Immature natural killer cell (primary cell): ENCODE results near the gene ANK3. TPM values are rescaled to one million over a fixed set of nuclear protein-coding genes. Genes with fewer than 3 reads are reported as not detected.

ENCODE experiments used
- DNase-seq, 3 donors: peaks; one replicate each; pipeline ENCODE4 v3.0.0; 2022; ENCODE audit warnings: mixed read lengths in 1 of 3
- H3K27ac Mint-ChIP-seq, 6 donors: one replicate each; pipeline ENCODE4 v1.8.0; 2020; ENCODE audit warnings: mixed read lengths in 6 of 6, mild to moderate bottlenecking in 5 of 6, inconsistent platforms in 4 of 6, moderate library complexity in 3 of 6
- H3K27me3 Mint-ChIP-seq, 3 donors: one replicate each; pipeline ENCODE4 v1.8.0; 2020 to 2021; ENCODE audit warnings: low read depth in 3 of 3, mild to moderate bottlenecking in 3 of 3, mixed read lengths in 3 of 3, moderate library complexity in 3 of 3, inconsistent platforms in 1 of 3
- H3K36me3 Mint-ChIP-seq, 3 donors: one replicate each; pipeline ENCODE4 v1.8.0; 2020; ENCODE audit warnings: mixed read lengths in 3 of 3, inconsistent platforms in 2 of 3, mild to moderate bottlenecking in 2 of 3
- H3K4me1 Mint-ChIP-seq, 2 donors: one replicate each; pipeline ENCODE4 v1.8.0; 2020; ENCODE audit warnings: inconsistent platforms in 2 of 2, mild to moderate bottlenecking in 2 of 2, mixed read lengths in 2 of 2, moderate library complexity in 1 of 2
- H3K4me3 Mint-ChIP-seq, 5 donors: one replicate each; pipeline ENCODE4 v1.8.0; 2020; ENCODE audit warnings: mild to moderate bottlenecking in 5 of 5, mixed read lengths in 5 of 5, inconsistent platforms in 3 of 5, moderate library complexity in 3 of 5
- H3K9me3 Mint-ChIP-seq, 6 donors: one replicate each; pipeline ENCODE4 v1.8.0; 2020; ENCODE audit warnings: mild to moderate bottlenecking in 6 of 6, mixed read lengths in 6 of 6, inconsistent platforms in 4 of 6, moderate library complexity in 3 of 6
- polyA plus RNA-seq, 3 donors: library from polyadenylated mRNA; unstranded; fragments of 300-500 nt; fragmentation: Illumina TruSeq; gene quantifications; one replicate each; pipeline ENCODE4 v1.2.3, GENCODE V29; 2021

ANK3 gene
- 1 to 10 TPM in 2 of 3 donors, not detected in 1; 2.1 to 2.4 TPM for polyA plus RNA-seq

DNA sequence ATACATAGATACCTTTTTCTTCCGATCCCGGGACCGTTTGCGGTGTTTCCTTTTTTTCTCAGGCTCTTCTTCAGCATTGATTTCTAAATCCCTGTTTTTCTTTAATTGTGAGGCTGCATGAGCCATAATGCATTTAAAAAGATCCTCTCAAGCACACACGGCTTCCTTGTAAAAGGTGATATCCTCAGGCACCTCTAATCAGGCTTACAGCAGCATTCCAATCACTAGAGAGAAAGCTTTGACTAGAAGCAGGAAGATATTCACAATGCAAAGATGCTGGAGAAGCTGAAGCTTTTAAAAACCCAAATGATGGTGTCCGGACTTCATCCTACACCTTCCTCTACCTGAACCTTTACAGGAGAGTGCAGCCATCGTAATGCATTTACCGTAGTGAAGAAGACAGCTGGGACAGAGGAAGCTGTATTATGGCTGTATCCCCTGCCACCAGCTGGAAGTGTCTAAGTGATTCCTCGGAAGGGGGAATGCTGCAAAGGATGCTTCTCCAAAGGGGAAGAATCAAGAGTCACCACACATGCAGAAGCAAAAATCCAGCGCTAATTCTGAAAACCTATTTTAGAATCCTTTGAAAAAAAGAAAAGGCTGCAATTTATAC, at the start of gene ANK3:
TSS of gene ANK3 (minus strand) at position 463 of the 613 bp plus-strand sequence. CDS start at position 126, 337 bp downstream.
- no peak for DNase-seq
- H3K27me3 Mint-ChIP-seq = peaks cover 0 to 2% (median 0%) of the 10 kb centered on the region in 3 donors
- no peak within 1 kb of the TSS for H3K27ac Mint-ChIP-seq
- H3K36me3 Mint-ChIP-seq = peaks cover 0 to 3% (median 0%) of the 10 kb centered on the region in 3 donors
- H3K4me3 Mint-ChIP-seq = no peak within 1 kb of the TSS
- H3K9me3 Mint-ChIP-seq = no peaks in the 10 kb centered on the region
- H3K4me1 Mint-ChIP-seq = peaks cover 5 to 12% of the 10 kb centered on the region in 2 donors

DNA sequence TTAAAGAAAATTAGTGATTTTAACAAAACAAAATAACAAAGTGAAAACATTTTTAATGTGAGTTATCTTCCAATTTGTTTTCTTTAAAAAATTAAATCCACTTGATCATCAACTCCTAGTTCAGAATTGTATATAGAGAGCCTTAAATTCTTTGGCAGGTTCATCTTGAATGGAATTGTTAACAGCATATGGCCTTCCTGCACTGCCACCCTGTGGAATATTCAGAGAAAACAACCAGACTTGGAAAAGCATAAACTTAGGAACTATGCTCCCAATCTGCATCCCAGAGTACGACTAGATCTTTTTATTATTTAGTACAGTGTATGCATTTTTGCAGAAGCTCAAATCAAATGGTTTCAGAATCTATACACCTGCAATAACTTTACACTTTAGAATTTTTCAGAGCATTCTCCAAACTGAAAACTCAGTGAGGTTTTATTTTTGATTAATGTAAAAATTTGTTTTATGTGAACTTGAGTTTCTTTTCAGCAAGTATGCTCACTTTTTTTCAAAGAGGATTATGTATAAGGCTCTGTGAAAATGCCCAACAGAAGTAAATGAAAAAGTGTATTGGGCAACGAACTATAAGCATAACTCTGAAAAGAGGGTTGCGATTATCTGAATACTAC, 44.9 kb upstream of the ANK3 start:
- Mint-ChIP-seq H3K27me3 (peaks cover 0 to 2% (median 1%) of the 10 kb centered on the region in 3 donors), H3K4me1 (no peaks in the 10 kb centered on the region), H3K36me3 (no peaks in the 10 kb centered on the region), H3K27ac (no peak overlapping the region), H3K4me3 (no peak overlapping the region), H3K9me3 (peaks cover 0 to 2% (median 0%) of the 10 kb centered on the region in 6 donors)
- DNase-seq = no peak

DNA sequence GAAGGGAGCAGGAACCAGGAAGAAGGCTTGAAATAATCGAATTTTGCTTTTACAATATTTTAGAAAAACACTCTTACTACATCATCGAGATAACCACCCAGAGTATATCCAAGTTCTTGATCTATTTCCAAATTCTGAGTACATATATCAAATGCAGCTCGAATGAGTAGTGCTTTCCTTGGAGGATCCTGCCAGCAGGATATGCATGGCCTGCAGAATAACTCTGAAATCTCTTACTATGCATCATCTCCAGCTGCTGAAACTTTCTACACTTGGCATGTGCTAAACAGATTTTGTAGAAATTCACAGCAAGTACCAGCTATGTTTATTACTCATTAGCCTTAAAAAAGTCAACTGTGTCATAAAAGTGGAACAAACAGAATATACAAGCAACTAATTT, 44.0 kb upstream of the ANK3 start:
- Mint-ChIP-seq H3K9me3 (peaks cover 0 to 2% (median 0%) of the 10 kb centered on the region in 6 donors), H3K36me3 (no peaks in the 10 kb centered on the region), H3K27me3 (peaks cover 0 to 2% (median 1%) of the 10 kb centered on the region in 3 donors), H3K27ac (no peak overlapping the region), H3K4me1 (no peaks in the 10 kb centered on the region), H3K4me3 (no peak overlapping the region)
- DNase-seq = no peak

DNA sequence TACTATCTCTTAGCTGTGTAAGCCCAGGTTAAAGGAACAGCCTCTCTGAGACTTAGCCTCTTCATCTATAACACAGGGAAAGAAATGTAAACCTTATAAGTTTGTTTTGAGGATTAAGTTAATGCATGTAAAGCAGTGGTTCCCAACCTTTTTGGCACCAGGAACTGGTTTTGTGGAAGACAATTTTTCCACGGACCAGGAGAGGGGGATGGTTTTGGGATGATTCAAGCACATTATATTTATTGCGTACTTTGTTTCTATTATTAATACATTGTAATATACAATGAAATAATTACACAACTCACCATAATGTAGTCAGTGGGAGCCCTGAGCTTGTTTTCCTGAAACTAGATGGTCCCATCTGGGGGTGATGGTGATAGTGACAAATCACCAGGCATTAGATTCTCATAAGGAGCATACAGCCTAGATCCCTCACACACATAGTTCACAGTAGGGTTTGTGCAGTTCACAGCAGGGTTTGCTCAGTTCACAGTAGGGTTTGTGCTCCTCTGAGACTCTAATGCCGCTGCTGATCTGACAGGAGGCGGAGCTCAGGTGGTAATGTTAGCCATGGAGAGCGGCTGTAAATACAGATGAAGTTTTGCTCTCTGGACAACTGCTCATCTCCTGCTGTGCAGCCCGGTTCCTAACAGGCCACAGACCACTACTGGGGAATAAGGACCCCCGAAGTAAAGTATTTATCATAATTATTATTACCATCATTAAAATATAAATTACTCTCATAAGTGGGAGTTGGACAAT, 41.3 kb upstream of the ANK3 start:
- Mint-ChIP-seq H3K4me1 (no peaks in the 10 kb centered on the region), H3K27ac (no peak overlapping the region), H3K9me3 (peaks cover 0 to 2% (median 0%) of the 10 kb centered on the region in 6 donors), H3K27me3 (peaks cover 0 to 2% (median 1%) of the 10 kb centered on the region in 3 donors), H3K36me3 (no peaks in the 10 kb centered on the region), H3K4me3 (no peak overlapping the region)
- DNase-seq = no peak

DNA sequence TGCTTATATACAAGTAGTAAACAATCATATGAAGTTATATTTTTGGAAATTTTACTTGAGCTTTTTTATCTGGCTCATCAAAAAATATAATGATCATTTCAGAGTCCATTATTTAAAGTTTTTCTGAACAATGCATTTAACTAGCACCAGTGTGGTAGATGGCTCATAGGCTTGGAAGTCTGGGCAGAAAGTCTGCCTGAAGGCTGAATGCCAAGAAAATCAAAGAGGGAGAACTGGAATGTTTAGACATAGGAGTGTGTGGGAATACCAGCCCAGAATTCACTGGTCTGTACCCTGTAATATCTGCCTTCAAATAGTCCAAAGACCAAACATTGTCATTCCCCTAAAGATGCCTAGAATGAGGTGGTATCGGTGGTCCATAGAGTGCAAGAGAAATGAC, 40.3 kb upstream of the ANK3 start:
- Mint-ChIP-seq H3K36me3 (no peaks in the 10 kb centered on the region), H3K4me1 (no peaks in the 10 kb centered on the region), H3K27ac (no peak overlapping the region), H3K4me3 (no peak overlapping the region), H3K9me3 (peaks cover 0 to 2% (median 0%) of the 10 kb centered on the region in 6 donors), H3K27me3 (peaks cover 0 to 2% (median 1%) of the 10 kb centered on the region in 3 donors)
- no peak for DNase-seq

DNA sequence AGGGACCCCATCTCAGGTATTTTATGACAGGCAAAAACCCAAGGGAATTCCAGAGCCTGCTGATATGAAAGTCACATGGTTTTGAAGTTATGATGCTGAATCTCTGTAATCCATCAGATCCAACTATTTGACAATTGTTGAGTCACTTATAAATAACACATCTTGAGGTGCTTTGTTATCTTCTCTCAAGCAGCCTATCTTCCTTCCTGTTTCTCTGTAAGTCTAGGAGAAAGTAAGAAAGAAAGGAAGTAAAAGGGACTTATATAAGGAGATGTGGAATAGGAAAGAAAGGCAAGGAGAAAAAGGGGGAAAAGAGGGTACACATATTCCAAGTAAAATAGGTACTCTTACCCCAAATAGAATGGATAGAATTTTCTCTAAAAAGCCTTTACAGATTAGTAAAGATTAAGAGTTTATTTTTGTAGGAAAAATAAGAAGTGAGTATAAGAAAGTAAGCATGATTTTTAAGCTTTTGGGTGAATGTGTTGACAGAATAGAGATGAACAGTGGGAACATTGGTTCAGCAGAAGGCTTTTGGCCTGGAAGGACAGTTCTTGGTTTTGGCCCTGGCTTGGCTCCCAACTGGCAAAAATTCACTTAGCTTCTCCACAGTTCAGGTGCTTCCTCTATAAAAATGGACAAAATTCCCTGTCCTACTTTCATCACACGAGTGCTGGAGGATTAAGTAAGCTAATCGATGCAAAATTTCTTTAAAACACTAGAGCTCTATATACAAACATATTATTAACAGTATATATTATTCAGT, 39.6 kb upstream of the ANK3 start:
- no peaks in the 10 kb centered on the region for H3K36me3 Mint-ChIP-seq
- no peak overlapping the region for H3K27ac Mint-ChIP-seq
- H3K9me3 Mint-ChIP-seq = peaks cover 0 to 2% (median 0%) of the 10 kb centered on the region in 6 donors
- no peak overlapping the region for H3K4me3 Mint-ChIP-seq
- H3K27me3 Mint-ChIP-seq = peaks cover 0 to 2% (median 1%) of the 10 kb centered on the region in 3 donors
- DNase-seq = no peak
- H3K4me1 Mint-ChIP-seq = no peaks in the 10 kb centered on the region

DNA sequence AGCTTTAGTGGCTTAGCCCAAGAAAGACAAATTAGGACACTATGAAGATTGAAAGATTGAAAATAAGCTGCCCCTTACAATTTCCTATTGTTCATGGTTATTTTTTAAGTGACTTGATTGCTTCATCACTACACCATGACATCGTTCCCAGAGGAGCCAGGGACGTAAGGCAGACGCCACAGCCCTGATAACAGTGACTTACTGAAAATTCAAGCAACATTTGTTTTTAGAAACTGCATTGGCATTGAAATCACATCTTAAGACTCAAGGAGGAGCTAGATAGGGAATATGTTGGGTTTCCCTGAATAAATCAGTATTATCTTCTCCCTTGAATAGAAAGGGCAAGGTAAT, 38.7 kb upstream of the ANK3 start:
- no peak overlapping the region for H3K4me3 Mint-ChIP-seq
- no peak for DNase-seq
- peaks cover 0 to 2% (median 1%) of the 10 kb centered on the region in 3 donors for H3K27me3 Mint-ChIP-seq
- peaks cover 0 to 2% (median 0%) of the 10 kb centered on the region in 6 donors for H3K9me3 Mint-ChIP-seq
- no peak overlapping the region for H3K27ac Mint-ChIP-seq
- no peaks in the 10 kb centered on the region for H3K4me1 Mint-ChIP-seq
- no peaks in the 10 kb centered on the region for H3K36me3 Mint-ChIP-seq

DNA sequence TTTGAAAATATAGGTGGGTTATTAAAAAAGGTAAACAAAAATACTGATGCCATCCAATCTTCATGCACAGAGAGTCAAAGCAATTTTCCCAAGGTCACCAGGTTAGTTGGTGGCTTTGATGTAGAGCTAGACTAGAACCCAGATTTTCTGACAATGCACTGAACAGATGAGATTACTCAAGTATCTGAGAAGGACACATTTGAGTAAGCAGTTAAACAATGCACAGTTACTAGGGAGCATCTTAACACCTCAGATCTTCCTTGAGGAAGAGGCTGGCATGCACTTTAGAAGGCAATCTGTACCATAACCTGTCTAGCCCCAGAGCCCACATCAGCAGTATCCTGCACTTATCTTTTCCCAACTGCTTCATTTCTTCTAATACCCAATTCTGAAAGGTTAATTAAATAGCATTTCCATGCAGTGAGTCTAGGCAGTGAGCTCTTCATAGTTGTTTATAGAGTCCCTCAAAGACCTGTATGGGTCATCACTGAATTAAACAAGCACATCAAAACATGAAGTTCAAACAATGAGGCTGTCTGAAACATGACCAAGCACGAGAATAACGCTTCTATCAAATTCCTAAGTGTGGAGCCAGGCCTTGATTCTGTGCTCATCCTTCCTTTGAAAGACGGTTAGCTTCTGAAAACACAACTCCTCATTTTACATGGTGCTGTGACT, 38.2 kb upstream of the ANK3 start:
- Mint-ChIP-seq H3K27me3 (peaks cover 0 to 2% (median 1%) of the 10 kb centered on the region in 3 donors), H3K4me1 (no peaks in the 10 kb centered on the region), H3K4me3 (no peak overlapping the region), H3K36me3 (no peaks in the 10 kb centered on the region), H3K27ac (no peak overlapping the region), H3K9me3 (peaks cover 0 to 2% (median 0%) of the 10 kb centered on the region in 6 donors)
- DNase-seq = no peak

DNA sequence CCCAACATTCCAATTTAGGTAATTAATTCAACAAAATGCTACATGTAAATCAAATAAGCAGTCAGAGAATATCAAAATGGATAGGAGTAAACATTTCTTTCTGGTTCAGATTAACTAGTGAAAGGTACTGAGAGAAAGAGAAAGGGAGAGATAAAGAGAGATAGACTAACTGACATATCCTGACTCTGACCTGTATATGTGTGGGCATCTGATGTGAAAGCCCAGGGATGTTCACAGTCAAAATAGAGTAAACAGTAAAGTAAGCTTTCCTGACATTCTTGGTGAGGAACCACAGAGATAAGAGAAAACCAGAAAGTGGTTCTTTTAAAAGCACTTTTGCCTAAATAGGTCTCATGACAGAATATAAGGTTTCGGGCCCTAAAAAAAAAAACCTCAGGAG, 37.5 kb upstream of the ANK3 start:
- no peak overlapping the region for H3K4me3 Mint-ChIP-seq
- H3K4me1 Mint-ChIP-seq = no peaks in the 10 kb centered on the region
- no peak overlapping the region for H3K27ac Mint-ChIP-seq
- H3K36me3 Mint-ChIP-seq = no peaks in the 10 kb centered on the region
- peaks cover 0 to 2% (median 1%) of the 10 kb centered on the region in 3 donors for H3K27me3 Mint-ChIP-seq
- peaks cover 0 to 2% (median 0%) of the 10 kb centered on the region in 6 donors for H3K9me3 Mint-ChIP-seq
- DNase-seq = no peak

DNA sequence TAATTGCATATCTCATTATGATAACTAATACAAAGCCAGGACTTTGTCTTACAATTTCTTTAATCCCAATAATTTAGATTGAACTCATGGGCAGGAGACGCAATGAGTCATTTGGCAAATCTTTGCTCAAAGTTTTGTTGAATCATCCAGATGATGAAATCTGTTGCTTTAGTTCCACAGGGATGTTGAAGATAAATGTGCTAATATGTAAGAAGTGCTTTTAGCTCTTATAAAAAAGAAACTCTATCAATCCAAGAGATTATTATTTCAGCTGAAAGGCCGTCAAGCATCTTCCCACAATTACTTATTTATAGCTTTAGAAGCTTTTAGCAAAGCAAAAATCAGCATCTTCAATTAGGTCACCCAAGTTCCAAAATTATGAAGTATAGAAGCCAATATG, 36.8 kb upstream of the ANK3 start:
- Mint-ChIP-seq H3K4me1 (no peaks in the 10 kb centered on the region), H3K27ac (no peak overlapping the region), H3K9me3 (peaks cover 0 to 2% (median 0%) of the 10 kb centered on the region in 6 donors), H3K36me3 (no peaks in the 10 kb centered on the region), H3K4me3 (no peak overlapping the region), H3K27me3 (peaks cover 0 to 2% (median 1%) of the 10 kb centered on the region in 3 donors)
- no peak for DNase-seq

DNA sequence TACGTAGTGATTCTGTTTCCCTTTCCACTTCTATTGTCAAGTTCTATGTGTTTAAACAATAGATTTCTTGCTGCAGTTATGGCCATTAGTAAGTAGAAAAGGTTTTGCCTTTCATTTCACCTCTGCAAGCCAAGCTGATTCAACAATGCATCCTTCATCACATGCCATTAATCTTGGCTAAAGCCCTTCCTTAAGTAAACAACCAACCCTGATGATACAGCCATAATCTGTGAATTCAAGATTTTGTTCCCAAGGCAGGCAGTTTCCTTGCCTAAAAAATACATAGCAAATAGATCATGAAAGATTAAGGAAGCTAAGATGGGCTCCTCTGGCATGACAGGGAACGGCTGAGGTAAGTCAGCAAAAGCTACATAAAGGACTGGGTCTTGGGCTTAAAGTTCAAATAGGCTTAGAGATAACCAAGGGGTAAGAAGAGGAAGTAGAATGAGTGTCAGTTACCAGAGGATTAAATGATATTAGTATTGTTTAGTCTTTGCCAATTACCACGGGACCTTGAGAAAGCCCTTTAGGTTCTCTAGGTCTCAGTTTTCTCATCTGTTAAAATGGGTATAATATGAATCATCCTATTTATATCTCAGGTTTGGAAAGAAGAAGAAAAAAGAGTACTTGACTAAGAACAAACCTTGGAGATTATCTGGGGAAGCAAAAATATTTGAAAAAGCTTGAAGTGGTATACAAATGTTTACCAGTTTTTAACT, 35.9 kb upstream of the ANK3 start:
- no peak overlapping the region for H3K27ac Mint-ChIP-seq
- H3K36me3 Mint-ChIP-seq = no peaks in the 10 kb centered on the region
- no peak overlapping the region for H3K4me3 Mint-ChIP-seq
- no peak for DNase-seq
- no peaks in the 10 kb centered on the region for H3K4me1 Mint-ChIP-seq
- peaks cover 0 to 2% (median 0%) of the 10 kb centered on the region in 6 donors for H3K9me3 Mint-ChIP-seq
- peaks cover 0 to 2% (median 1%) of the 10 kb centered on the region in 3 donors for H3K27me3 Mint-ChIP-seq

DNA sequence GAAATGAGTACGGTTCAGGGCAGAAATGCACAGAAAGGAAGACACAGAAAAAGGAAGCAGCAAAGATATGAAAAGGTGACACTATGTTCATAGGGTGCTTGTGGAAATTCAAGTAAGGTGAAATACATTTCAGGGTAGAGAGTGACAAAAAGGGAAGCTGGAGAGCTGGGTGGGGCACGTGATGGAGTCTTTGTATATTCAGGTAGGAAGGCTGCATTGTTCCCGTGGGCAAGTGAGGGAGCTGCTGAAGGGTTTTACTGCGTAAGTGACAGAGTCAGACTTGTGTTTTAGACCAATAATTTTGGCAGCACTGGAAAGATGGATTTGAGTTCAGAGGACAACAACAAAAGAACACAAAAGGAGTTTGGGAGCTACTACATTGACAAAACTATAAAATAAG, 35.3 kb upstream of the ANK3 start:
- H3K4me3 Mint-ChIP-seq = no peak overlapping the region
- no peaks in the 10 kb centered on the region for H3K36me3 Mint-ChIP-seq
- H3K27me3 Mint-ChIP-seq = peaks cover 0 to 2% (median 1%) of the 10 kb centered on the region in 3 donors
- no peak for DNase-seq
- H3K4me1 Mint-ChIP-seq = no peaks in the 10 kb centered on the region
- H3K27ac Mint-ChIP-seq = no peak overlapping the region
- peaks cover 0 to 2% (median 0%) of the 10 kb centered on the region in 6 donors for H3K9me3 Mint-ChIP-seq

DNA sequence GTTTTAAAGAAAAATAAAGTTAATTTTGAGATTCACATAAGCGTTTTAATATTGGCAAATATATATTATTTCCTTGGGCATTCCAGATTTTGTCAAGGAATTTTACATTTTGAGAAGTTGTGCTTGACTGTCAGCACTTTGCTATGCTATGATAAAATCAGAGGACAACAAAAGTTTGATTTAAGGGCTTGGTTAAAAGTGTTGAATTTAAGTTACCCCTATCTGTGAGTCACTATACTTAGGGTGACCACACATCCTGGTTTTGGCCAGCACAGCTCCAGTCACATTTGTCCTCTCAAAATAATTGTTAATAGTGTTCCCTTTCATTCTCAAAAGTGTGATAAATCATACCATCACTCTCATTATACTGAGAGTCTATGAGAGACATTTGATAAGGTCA, 34.2 kb upstream of the ANK3 start:
- Mint-ChIP-seq H3K9me3 (peaks cover 0 to 2% (median 0%) of the 10 kb centered on the region in 6 donors), H3K27ac (no peak overlapping the region), H3K36me3 (no peaks in the 10 kb centered on the region), H3K4me1 (no peaks in the 10 kb centered on the region), H3K4me3 (no peak overlapping the region), H3K27me3 (peaks cover 0 to 2% (median 1%) of the 10 kb centered on the region in 3 donors)
- DNase-seq = no peak
